Duodenal mucosa (tissue), 2 donors: ENCODE results near the gene CREG2.
A peak's percentile ranks its signal among the peaks of the same experiment; 100 is the strongest.

Source experiments
- H3K27ac ChIP-seq: one replicate; pipeline ENCODE4 v1.7.0; 2013; ENCODE audit warnings: low read depth, low read length
- H3K27me3 ChIP-seq, 2 donors: one replicate each; pipeline ENCODE4 v1.7.0; 2013; ENCODE audit warnings: low read length in 2 of 2, control low read depth in 1 of 2; ENCODE audit not compliant: insufficient read depth in 2 of 2, control insufficient read depth in 1 of 2
- H3K36me3 ChIP-seq, 2 donors: one replicate each; pipeline ENCODE4 v1.7.0; 2013; ENCODE audit warnings: low read length in 2 of 2, control low read depth in 1 of 2; ENCODE audit not compliant: insufficient read depth in 2 of 2, control insufficient read depth in 1 of 2
- H3K4me1 ChIP-seq, 2 donors: one replicate each; pipeline ENCODE4 v1.7.0; 2013; ENCODE audit warnings: low read length in 2 of 2, control low read depth in 1 of 2; ENCODE audit not compliant: insufficient read depth in 2 of 2, control insufficient read depth in 1 of 2
- H3K4me3 ChIP-seq, 2 donors: one replicate each; pipeline ENCODE4 v1.7.0; 2013; ENCODE audit warnings: low read length in 2 of 2, low read depth in 1 of 2
- H3K9ac ChIP-seq, 2 donors: one replicate each; pipeline ENCODE4 v1.7.0; 2013; ENCODE audit warnings: low read length in 2 of 2, low read depth in 1 of 2
- H3K9me3 ChIP-seq, 2 donors: one replicate each; pipeline ENCODE4 v1.7.0; 2013; ENCODE audit warnings: low read length in 2 of 2, control low read depth in 1 of 2; ENCODE audit not compliant: control insufficient read depth in 1 of 2

Gene CREG2

GRCh38 chr2:101305035-101305434 is 82.3 kb downstream of the CREG2 start:
- Histone ChIP-seq H3K27ac (no peak overlapping the region), H3K4me3 (peak overlapping the region; percentile 79 to 93), H3K4me1 (peaks cover 25 to 43% of the 10 kb centered on the region in 2 donors), H3K36me3 (peaks cover 0 to 16% of the 10 kb centered on the region in 2 donors), H3K9ac (no peak overlapping the region), H3K9me3 (no peaks in the 10 kb centered on the region), H3K27me3 (no peaks in the 10 kb centered on the region)

- H3K27me3 ChIP-seq: no peaks in the 10 kb centered on the region
- H3K27ac ChIP-seq: no peak overlapping the region
- H3K9me3 ChIP-seq: no peaks in the 10 kb centered on the region
- peaks cover 29 to 41% of the 10 kb centered on the region in 2 donors for H3K4me1 ChIP-seq
- H3K36me3 ChIP-seq: peaks cover 0 to 21% of the 10 kb centered on the region in 2 donors
- H3K4me3 ChIP-seq: no peak overlapping the region
- H3K9ac ChIP-seq: no peak overlapping the region
Measured at GRCh38 chr2:101303688-101304087, 83.6 kb downstream of the CREG2 start.

- no peak overlapping the region for H3K27ac ChIP-seq
- H3K9ac ChIP-seq: no peak overlapping the region
- peaks cover 0 to 21% of the 10 kb centered on the region in 2 donors for H3K36me3 ChIP-seq
- peaks cover 33 to 39% of the 10 kb centered on the region in 2 donors for H3K4me1 ChIP-seq
- no peak overlapping the region for H3K4me3 ChIP-seq
- H3K27me3 ChIP-seq: no peaks in the 10 kb centered on the region
- no peaks in the 10 kb centered on the region for H3K9me3 ChIP-seq
Measured at GRCh38 chr2:101302016-101302415, 85.3 kb downstream of the CREG2 start.

- no peaks in the 10 kb centered on the region for H3K27me3 ChIP-seq
- no peak overlapping the region for H3K27ac ChIP-seq
- no peak overlapping the region for H3K4me3 ChIP-seq
- H3K4me1 ChIP-seq: peaks cover 27 to 33% of the 10 kb centered on the region in 2 donors
- no peaks in the 10 kb centered on the region for H3K9me3 ChIP-seq
- H3K36me3 ChIP-seq: peaks cover 0 to 21% of the 10 kb centered on the region in 2 donors
- H3K9ac ChIP-seq: no peak overlapping the region
Measured at GRCh38 chr2:101300836-101301235, 86.5 kb downstream of the CREG2 start.

- H3K4me3 ChIP-seq: no peak overlapping the region
- H3K9ac ChIP-seq: no peak overlapping the region
- peaks cover 0 to 17% of the 10 kb centered on the region in 2 donors for H3K36me3 ChIP-seq
- peaks cover 20 to 27% of the 10 kb centered on the region in 2 donors for H3K4me1 ChIP-seq
- no peaks in the 10 kb centered on the region for H3K27me3 ChIP-seq
- H3K9me3 ChIP-seq: no peaks in the 10 kb centered on the region
- no peak overlapping the region for H3K27ac ChIP-seq
Measured at GRCh38 chr2:101300164-101300563, 87.1 kb downstream of the CREG2 start.

GRCh38 chr2:101299604-101300003 is 87.7 kb downstream of the CREG2 start:
- Histone ChIP-seq H3K4me3 (no peak overlapping the region), H3K9ac (no peak overlapping the region), H3K27me3 (no peaks in the 10 kb centered on the region), H3K36me3 (peaks cover 0 to 22% of the 10 kb centered on the region in 2 donors), H3K9me3 (no peaks in the 10 kb centered on the region), H3K4me1 (peaks cover 15 to 25% of the 10 kb centered on the region in 2 donors), H3K27ac (no peak overlapping the region)

GRCh38 chr2:101297383-101297782 is 89.9 kb downstream of the CREG2 start:
- H3K4me1 ChIP-seq: peaks cover 11 to 16% of the 10 kb centered on the region in 2 donors
- H3K36me3 ChIP-seq: peaks cover 9 to 27% of the 10 kb centered on the region in 2 donors
- H3K9ac ChIP-seq: no peak overlapping the region
- H3K27me3 ChIP-seq: no peaks in the 10 kb centered on the region
- H3K27ac ChIP-seq: no peak overlapping the region
- no peaks in the 10 kb centered on the region for H3K9me3 ChIP-seq
- H3K4me3 ChIP-seq: no peak overlapping the region

- H3K9ac ChIP-seq: no peak overlapping the region
- H3K36me3 ChIP-seq: peaks cover 9 to 27% of the 10 kb centered on the region in 2 donors
- H3K27me3 ChIP-seq: no peaks in the 10 kb centered on the region
- peaks cover 11 to 16% of the 10 kb centered on the region in 2 donors for H3K4me1 ChIP-seq
- no peak overlapping the region for H3K27ac ChIP-seq
- no peak overlapping the region for H3K4me3 ChIP-seq
- no peaks in the 10 kb centered on the region for H3K9me3 ChIP-seq
Measured at GRCh38 chr2:101296371-101296770, 90.9 kb downstream of the CREG2 start.

- peaks cover 9 to 25% of the 10 kb centered on the region in 2 donors for H3K36me3 ChIP-seq
- H3K9me3 ChIP-seq: no peaks in the 10 kb centered on the region
- H3K4me3 ChIP-seq: no peak overlapping the region
- no peaks in the 10 kb centered on the region for H3K27me3 ChIP-seq
- H3K9ac ChIP-seq: no peak overlapping the region
- no peak overlapping the region for H3K27ac ChIP-seq
- peaks cover 11 to 16% of the 10 kb centered on the region in 2 donors for H3K4me1 ChIP-seq
Measured at GRCh38 chr2:101295895-101296294, 91.4 kb downstream of the CREG2 start.
